Panc1 (cell line): Measurements from ENCODE around the gene PPP1R14C. TPM values are rescaled to one million over a fixed set of nuclear protein-coding genes. Genes with fewer than 3 reads are reported as not detected.

Experiments
- ATAC-seq: fragments of 200-7000 bp; cut with Tn5 transposase; 2 replicates; pipeline ENCODE4 v1.9.1; 2020; ENCODE audit warnings: mild to moderate bottlenecking, moderate library complexity
- BruUV-seq: library from RNA; stranded (reverse); fragments of 400-500 nt; replicated peaks from 2 replicates; lab custom pipeline; 2021; lab: Mats Ljungman, UMichigan
- CTCF ChIA-PET: fragments of 300-600 bp; sonication (Branson Sonifier 250); formaldehyde crosslinking; loops from one replicate; lab custom pipeline; 2022; ENCODE audit warnings: antibody characterized with exemption; lab: Charles Lee
- POLR2A ChIA-PET: fragments of 300-600 bp; sonication (Branson Sonifier 250); formaldehyde crosslinking; loops from one replicate; lab custom pipeline; 2022; ENCODE audit warnings: antibody characterized with exemption; lab: Charles Lee
- DNase-seq: peaks from one replicate; pipeline ENCODE4 v3.0.0-alpha.2; 2010; ENCODE audit warnings: low read depth, low spot score
- H3K27ac ChIP-seq: 2 replicates; pipeline ENCODE4 v1.5.1; 2011; ENCODE audit warnings: mild to moderate bottlenecking, low read length, inconsistent platforms
- H3K27me3 ChIP-seq: fragments of 200-500 bp; sonication (Bioruptor generic); 2 replicates; pipeline ENCODE4 v1.6.0; 2014; ENCODE audit warnings: low read length, inconsistent platforms; ENCODE audit not compliant: control insufficient read depth, insufficient read depth
- H3K36me3 ChIP-seq: fragments of 200-500 bp; sonication (Bioruptor generic); 2 replicates; pipeline ENCODE4 v1.5.1; 2014; ENCODE audit warnings: inconsistent platforms, mild to moderate bottlenecking, low read length, moderate library complexity; ENCODE audit not compliant: control insufficient read depth, insufficient read depth
- H3K4me1 ChIP-seq: 2 replicates; pipeline ENCODE4 v1.5.1; 2011; ENCODE audit warnings: inconsistent platforms, mild to moderate bottlenecking, low read length, moderate library complexity; ENCODE audit not compliant: control insufficient read depth, insufficient read depth
- H3K4me3 ChIP-seq, 2 experiments: 2 replicates each; pipeline ENCODE4 v1.5.1; 2011 to 2012; ENCODE audit warnings: low read depth in 2 of 2, low read length in 2 of 2, mild to moderate bottlenecking in 2 of 2, inconsistent platforms in 1 of 2, moderate library complexity in 1 of 2
- H3K9me3 ChIP-seq: fragments of 200-500 bp; sonication (Bioruptor generic); 2 replicates; pipeline ENCODE4 v1.5.1; 2014; ENCODE audit warnings: low read depth, mild to moderate bottlenecking, inconsistent platforms, low read length, moderate library complexity; ENCODE audit not compliant: control insufficient read depth, insufficient read depth
- POLR2AphosphoS5 ChIP-seq: IDR thresholded peaks from 2 replicates; pipeline ENCODE4 v1.6.1; 2012; ENCODE audit warnings: mild to moderate bottlenecking, low read depth, low read length, moderate library complexity
- SIN3A ChIP-seq: IDR thresholded peaks from 2 replicates; pipeline ENCODE4 v1.6.1; 2012; ENCODE audit warnings: low read depth, mild to moderate bottlenecking, low read length, moderate library complexity, borderline replicate concordance; ENCODE audit not compliant: insufficient read depth
- TCF7L2 ChIP-seq: IDR thresholded peaks from 2 replicates; pipeline ENCODE4 v1.6.1; 2011; ENCODE audit warnings: mild to moderate bottlenecking, low read depth, low read length, inconsistent platforms
- in situ Hi-C: cut with HindIII; loops from 2 replicates; pipeline ENCODE4 v1.10.0; 2016; ENCODE audit warnings: low sequenced_read_pairs, low pct_unique_long_range_greater_than_20kb
- intact Hi-C: fragments of 100-400 bp; cut with micrococcal nuclease; formaldehyde crosslinking; loops from one replicate; pipeline ENCODE4 v1.10.0; 2022; ENCODE audit not compliant: unreplicated experiment
- total RNA-seq: library from RNA; stranded (reverse); gene quantifications from one replicate; pipeline ENCODE4 v1.2.1, GENCODE V29; 2021; ENCODE audit not compliant: unreplicated experiment
- TF ChIP-seq, protein P1 (sequence below): fragments of 450-650 bp; IDR thresholded peaks from 2 replicates; pipeline ENCODE4 v1.5.1; 2017; ENCODE audit warnings: mild to moderate bottlenecking
- TF ChIP-seq, protein P2 (sequence below), 2 experiments: IDR thresholded peaks; 2 replicates each; pipeline ENCODE4 v1.6.1; 2011 to 2012; ENCODE audit warnings: low read depth in 2 of 2, control low read depth in 1 of 2, low read length in 1 of 2, mild to moderate bottlenecking in 1 of 2, moderate library complexity in 1 of 2; ENCODE audit not compliant: insufficient read depth in 1 of 2

Gene PPP1R14C
- total RNA-seq, 1 experiment from 2014 or later: not detected

DNA sequence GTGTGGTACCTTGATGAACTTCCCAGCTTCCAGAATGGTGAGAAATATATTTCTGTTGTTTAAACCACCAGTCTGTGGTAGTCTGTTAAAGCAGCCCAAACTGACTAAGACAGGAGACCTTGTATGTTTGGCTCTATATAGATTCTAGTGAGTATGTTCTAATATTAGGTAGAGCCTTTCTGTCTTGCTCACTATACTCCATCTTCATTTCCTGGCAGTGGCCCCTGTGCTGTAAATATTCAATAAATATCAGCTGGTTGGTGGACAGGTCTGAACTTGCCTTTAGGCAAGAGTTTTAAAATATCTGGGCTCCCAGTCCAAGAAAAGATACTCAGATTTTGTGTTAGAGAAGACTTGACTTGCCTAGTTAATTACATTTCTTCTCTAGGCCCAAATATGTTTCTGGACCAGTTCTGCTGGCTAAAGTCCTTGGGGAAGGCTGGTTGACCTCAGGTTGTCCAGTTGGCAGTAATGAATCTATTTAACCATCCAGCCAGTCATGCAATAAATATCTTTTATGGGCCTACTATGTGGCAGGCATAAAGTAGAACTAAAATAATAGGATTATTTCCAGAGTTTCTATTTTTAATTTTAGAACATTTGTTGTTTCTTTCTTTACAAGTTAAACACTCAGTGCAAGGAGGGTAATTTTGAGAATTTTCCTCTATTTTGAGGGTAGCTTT lies 22.3 kb downstream of the PPP1R14C start:
- ATAC-seq: no peak
- CTCF ChIA-PET: no interaction called here

DNA sequence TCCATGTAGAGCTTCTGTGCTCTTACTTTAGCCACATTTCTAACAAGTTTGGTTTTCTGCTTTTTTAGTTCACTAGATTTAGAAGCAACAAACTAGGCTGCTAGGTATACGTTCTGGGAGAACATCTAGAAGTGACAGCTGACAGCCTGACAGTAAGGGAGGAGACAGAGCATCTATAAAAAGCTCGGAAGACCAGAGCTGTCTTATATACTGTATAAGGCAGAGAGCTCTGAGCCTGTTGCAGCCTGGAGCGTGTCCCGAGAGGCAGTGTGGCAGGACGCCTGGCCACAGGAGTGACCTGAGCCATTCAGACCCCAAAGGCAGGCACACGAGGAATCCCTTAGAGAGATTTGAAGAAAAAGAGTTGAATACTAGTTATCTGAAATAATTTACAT lies 24.6 kb downstream of the PPP1R14C start:
- no peak for DNase-seq
- no peak for TF ChIP-seq POLR2AphosphoS5
- TF ChIP-seq SIN3A: no peak
- no peak for TF ChIP-seq TCF7L2
- TF ChIP-seq, protein P1, sequence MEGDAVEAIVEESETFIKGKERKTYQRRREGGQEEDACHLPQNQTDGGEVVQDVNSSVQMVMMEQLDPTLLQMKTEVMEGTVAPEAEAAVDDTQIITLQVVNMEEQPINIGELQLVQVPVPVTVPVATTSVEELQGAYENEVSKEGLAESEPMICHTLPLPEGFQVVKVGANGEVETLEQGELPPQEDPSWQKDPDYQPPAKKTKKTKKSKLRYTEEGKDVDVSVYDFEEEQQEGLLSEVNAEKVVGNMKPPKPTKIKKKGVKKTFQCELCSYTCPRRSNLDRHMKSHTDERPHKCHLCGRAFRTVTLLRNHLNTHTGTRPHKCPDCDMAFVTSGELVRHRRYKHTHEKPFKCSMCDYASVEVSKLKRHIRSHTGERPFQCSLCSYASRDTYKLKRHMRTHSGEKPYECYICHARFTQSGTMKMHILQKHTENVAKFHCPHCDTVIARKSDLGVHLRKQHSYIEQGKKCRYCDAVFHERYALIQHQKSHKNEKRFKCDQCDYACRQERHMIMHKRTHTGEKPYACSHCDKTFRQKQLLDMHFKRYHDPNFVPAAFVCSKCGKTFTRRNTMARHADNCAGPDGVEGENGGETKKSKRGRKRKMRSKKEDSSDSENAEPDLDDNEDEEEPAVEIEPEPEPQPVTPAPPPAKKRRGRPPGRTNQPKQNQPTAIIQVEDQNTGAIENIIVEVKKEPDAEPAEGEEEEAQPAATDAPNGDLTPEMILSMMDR: no peak
- TF ChIP-seq, protein P2, sequence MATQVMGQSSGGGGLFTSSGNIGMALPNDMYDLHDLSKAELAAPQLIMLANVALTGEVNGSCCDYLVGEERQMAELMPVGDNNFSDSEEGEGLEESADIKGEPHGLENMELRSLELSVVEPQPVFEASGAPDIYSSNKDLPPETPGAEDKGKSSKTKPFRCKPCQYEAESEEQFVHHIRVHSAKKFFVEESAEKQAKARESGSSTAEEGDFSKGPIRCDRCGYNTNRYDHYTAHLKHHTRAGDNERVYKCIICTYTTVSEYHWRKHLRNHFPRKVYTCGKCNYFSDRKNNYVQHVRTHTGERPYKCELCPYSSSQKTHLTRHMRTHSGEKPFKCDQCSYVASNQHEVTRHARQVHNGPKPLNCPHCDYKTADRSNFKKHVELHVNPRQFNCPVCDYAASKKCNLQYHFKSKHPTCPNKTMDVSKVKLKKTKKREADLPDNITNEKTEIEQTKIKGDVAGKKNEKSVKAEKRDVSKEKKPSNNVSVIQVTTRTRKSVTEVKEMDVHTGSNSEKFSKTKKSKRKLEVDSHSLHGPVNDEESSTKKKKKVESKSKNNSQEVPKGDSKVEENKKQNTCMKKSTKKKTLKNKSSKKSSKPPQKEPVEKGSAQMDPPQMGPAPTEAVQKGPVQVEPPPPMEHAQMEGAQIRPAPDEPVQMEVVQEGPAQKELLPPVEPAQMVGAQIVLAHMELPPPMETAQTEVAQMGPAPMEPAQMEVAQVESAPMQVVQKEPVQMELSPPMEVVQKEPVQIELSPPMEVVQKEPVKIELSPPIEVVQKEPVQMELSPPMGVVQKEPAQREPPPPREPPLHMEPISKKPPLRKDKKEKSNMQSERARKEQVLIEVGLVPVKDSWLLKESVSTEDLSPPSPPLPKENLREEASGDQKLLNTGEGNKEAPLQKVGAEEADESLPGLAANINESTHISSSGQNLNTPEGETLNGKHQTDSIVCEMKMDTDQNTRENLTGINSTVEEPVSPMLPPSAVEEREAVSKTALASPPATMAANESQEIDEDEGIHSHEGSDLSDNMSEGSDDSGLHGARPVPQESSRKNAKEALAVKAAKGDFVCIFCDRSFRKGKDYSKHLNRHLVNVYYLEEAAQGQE (IDR thresholded peaks at IDR 0.05; ENCODE audit: insufficient read depth in 1 of 2, low read depth in 2 of 2, low read length in 1 of 2): no peak
- Histone ChIP-seq H3K4me3 (peak overlapping the region; percentile 40 to 55; a peak in 3 of 4 replicates), H3K36me3 (no peaks in the 10 kb centered on the region), H3K27me3 (no peaks in the 10 kb centered on the region), H3K4me1 (no peaks in the 10 kb centered on the region), H3K9me3 (no peaks in the 10 kb centered on the region), H3K27ac (no peak overlapping the region)
- BruUV-seq: no TSS peak
- ChIA-PET CTCF (no interaction called here), POLR2A (no interaction called here)
- peak; percentile 77 for ATAC-seq
- intact Hi-C loops: no loop called here
- in situ Hi-C loops: no loop called here

More for the DNA sequence above, 22.3 kb downstream of the PPP1R14C start:
- no TSS peak for BruUV-seq
- Histone ChIP-seq H3K4me1 (no peaks in the 10 kb centered on the region), H3K27me3 (no peaks in the 10 kb centered on the region), H3K27ac (no peak overlapping the region), H3K36me3 (no peaks in the 10 kb centered on the region), H3K4me3 (no peak overlapping the region), H3K9me3 (no peaks in the 10 kb centered on the region)
- POLR2A ChIA-PET: no interaction called here
- intact Hi-C loops: no loop called here
- in situ Hi-C loops: no loop called here
- DNase-seq: no peak
- TF ChIP-seq, protein P1: no peak
- TF ChIP-seq SIN3A: no peak
- no peak for TF ChIP-seq POLR2AphosphoS5
- TF ChIP-seq TCF7L2: no peak
- TF ChIP-seq, protein P2 (IDR thresholded peaks at IDR 0.05; ENCODE audit: insufficient read depth in 1 of 2, low read depth in 2 of 2, low read length in 1 of 2): no peak
